Nephron progenitor cell (in vitro differentiated cells): Measurements from ENCODE around the gene PCDHGC3.

Experiments used
- DNase-seq: peaks from one replicate; pipeline ENCODE4 v3.0.0; 2021
- H3K27ac Mint-ChIP-seq: 2 replicates; pipeline ENCODE4 v1.8.0; 2021; ENCODE audit warnings: mild to moderate bottlenecking, moderate library complexity, mixed read lengths
- H3K27me3 Mint-ChIP-seq: 2 replicates; pipeline ENCODE4 v1.8.0; 2021; ENCODE audit warnings: mild to moderate bottlenecking, low read depth, mixed read lengths; ENCODE audit not compliant: poor library complexity
- H3K36me3 Mint-ChIP-seq: 2 replicates; pipeline ENCODE4 v1.8.0; 2021; ENCODE audit warnings: low read depth, mixed read lengths
- H3K4me1 Mint-ChIP-seq: 2 replicates; pipeline ENCODE4 v1.8.0; 2021; ENCODE audit warnings: mixed read lengths
- H3K4me3 Mint-ChIP-seq: 2 replicates; pipeline ENCODE4 v1.8.0; 2021; ENCODE audit warnings: mild to moderate bottlenecking, moderate library complexity, mixed read lengths
- H3K9me3 Mint-ChIP-seq: 2 replicates; pipeline ENCODE4 v1.8.0; 2021; ENCODE audit warnings: mild to moderate bottlenecking, moderate library complexity, mixed read lengths
- TF ChIP-seq, protein P1 (sequence below): fragments of 200-600 bp; sonication (generic); IDR thresholded peaks from 2 replicates; pipeline ENCODE4 v1.5.0; 2021; ENCODE audit warnings: antibody characterized with exemption

Gene PCDHGC3

DNA sequence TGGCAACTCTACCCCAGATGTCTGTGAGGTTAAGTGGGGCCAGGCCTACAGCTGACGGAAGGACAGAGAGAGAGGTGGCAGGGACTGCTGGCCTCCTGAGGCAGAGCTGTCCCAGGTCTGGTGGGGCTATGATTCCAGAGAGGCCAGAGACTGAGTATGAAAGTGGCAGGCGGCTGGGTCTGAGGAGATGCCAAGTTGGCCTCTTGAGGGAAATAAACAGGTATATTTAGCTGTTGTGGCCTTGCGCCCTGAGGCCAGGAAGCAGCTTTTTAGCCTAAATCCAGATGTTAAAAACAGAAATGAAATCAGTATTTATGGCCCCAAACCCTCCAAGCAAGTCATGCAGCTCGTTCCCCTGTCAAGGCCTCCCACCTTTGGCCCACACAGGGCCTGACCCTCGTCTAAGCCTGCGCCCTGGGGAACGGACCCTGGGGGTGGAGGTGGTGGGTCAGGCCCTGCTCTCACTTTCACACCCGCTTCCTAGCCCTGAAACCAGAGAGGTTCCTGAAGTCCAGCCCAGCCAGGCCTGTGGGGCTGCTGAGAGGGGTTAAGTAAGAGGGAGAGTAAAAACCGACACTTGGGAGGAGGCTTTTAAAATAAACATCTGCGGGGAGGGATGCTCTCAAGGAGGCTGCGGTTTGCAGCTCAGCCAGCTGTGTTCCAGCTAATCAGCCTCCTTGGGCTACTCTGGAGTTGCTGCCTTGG lies 31.8 kb downstream of the PCDHGC3 start:
- peak overlapping the region; percentile 100 for H3K27ac Mint-ChIP-seq
- TF ChIP-seq, protein P1, sequence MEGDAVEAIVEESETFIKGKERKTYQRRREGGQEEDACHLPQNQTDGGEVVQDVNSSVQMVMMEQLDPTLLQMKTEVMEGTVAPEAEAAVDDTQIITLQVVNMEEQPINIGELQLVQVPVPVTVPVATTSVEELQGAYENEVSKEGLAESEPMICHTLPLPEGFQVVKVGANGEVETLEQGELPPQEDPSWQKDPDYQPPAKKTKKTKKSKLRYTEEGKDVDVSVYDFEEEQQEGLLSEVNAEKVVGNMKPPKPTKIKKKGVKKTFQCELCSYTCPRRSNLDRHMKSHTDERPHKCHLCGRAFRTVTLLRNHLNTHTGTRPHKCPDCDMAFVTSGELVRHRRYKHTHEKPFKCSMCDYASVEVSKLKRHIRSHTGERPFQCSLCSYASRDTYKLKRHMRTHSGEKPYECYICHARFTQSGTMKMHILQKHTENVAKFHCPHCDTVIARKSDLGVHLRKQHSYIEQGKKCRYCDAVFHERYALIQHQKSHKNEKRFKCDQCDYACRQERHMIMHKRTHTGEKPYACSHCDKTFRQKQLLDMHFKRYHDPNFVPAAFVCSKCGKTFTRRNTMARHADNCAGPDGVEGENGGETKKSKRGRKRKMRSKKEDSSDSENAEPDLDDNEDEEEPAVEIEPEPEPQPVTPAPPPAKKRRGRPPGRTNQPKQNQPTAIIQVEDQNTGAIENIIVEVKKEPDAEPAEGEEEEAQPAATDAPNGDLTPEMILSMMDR: no peak
- H3K27me3 Mint-ChIP-seq: no peaks in the 10 kb centered on the region
- H3K4me3 Mint-ChIP-seq: peak overlapping the region; percentile 73
- peaks cover 52% of the 10 kb centered on the region for H3K36me3 Mint-ChIP-seq
- H3K9me3 Mint-ChIP-seq: no peaks in the 10 kb centered on the region
- DNase-seq: peak; percentile 67
- H3K4me1 Mint-ChIP-seq: peaks cover 88% of the 10 kb centered on the region

DNA sequence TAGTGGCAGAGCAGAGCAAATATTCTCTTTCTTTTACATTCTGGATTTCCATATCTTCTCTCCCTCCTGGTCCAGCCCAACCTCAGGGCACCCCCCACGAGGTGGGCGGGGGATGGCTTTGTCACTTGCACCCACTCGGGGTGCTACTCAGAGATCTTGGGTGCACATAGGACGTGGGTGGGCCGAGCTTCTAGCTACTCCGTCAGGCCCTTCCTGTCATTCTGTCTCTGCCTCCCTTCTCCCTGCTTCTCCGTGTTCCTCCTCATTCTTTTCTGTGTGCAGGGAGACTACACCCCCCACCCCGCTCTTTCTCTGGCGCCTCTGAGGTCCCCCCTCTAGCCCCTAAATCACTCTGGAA lies 32.7 kb downstream of the PCDHGC3 start:
- TF ChIP-seq, protein P1: no peak
- no peaks in the 10 kb centered on the region for H3K27me3 Mint-ChIP-seq
- H3K27ac Mint-ChIP-seq: peak overlapping the region; percentile 100
- peak overlapping the region; percentile 73 for H3K4me3 Mint-ChIP-seq
- DNase-seq: no peak
- H3K9me3 Mint-ChIP-seq: no peaks in the 10 kb centered on the region
- peaks cover 95% of the 10 kb centered on the region for H3K4me1 Mint-ChIP-seq
- H3K36me3 Mint-ChIP-seq: peaks cover 45% of the 10 kb centered on the region

GRCh38 chr5:141508798-141509611 lies 33.2 kb downstream of the PCDHGC3 start:
- H3K9me3 Mint-ChIP-seq: no peaks in the 10 kb centered on the region
- peak overlapping the region; percentile 100 for H3K27ac Mint-ChIP-seq
- no peaks in the 10 kb centered on the region for H3K27me3 Mint-ChIP-seq
- peaks cover 95% of the 10 kb centered on the region for H3K4me1 Mint-ChIP-seq
- peak overlapping the region; percentile 73 for H3K4me3 Mint-ChIP-seq
- H3K36me3 Mint-ChIP-seq: peaks cover 40% of the 10 kb centered on the region
- TF ChIP-seq, protein P1: no peak
- peak; percentile 86 for DNase-seq

DNA sequence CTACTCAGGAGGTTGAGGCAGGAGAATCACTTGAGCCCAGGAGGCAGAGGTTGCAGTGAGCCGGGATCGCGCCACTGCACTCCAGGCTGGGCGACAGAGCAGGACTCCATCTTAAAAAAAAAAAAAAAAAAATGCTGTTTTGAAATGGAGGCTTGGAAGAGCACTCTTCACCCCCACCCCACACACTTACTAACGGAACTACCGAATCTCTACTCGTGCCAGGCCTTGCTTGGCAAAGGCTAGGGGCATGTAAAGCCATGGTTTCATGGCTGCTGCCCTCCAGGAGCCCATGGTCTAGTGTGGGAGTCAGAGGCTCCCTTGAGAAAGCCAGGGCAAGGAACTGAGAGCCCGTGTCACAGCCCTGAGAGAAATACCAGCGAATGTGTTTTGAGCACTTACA lies 34.4 kb downstream of the PCDHGC3 start:
- DNase-seq: no peak
- Mint-ChIP-seq H3K4me3 (peak overlapping the region; percentile 73), H3K27me3 (no peaks in the 10 kb centered on the region), H3K27ac (peak overlapping the region; percentile 100), H3K4me1 (peaks cover 95% of the 10 kb centered on the region), H3K9me3 (no peaks in the 10 kb centered on the region), H3K36me3 (peaks cover 29% of the 10 kb centered on the region)
- TF ChIP-seq, protein P1: no peak

DNA sequence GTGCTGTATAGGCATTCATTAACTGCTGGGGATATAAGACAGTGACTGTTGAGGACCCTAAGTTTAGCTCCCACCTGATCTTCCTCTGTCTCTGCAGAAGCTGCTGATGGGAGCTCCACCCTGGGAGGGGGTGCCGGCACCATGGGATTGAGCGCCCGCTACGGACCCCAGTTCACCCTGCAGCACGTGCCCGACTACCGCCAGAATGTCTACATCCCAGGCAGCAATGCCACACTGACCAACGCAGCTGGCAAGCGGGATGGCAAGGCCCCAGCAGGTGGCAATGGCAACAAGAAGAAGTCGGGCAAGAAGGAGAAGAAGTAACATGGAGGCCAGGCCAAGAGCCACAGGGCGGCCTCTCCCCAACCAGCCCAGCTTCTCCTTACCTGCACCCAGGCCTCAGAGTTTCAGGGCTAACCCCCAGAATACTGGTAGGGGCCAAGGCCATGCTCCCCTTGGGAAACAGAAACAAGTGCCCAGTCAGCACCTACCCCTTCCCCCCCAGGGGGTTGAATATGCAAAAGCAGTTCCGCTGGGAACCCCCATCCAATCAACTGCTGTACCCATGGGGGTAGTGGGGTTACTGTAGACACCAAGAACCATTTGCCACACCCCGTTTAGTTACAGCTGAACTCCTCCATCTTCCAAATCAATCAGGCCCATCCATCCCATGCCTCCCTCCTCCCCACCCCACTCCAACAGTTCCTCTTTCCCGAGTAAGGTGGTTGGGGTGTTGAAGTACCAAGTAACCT lies 35.3 kb downstream of the PCDHGC3 start:
- H3K4me1 Mint-ChIP-seq: peaks cover 95% of the 10 kb centered on the region

More for the DNA sequence above, 35.3 kb downstream of the PCDHGC3 start:
- Mint-ChIP-seq H3K27ac (no peak overlapping the region), H3K36me3 (peaks cover 25% of the 10 kb centered on the region), H3K4me3 (no peak overlapping the region), H3K27me3 (no peaks in the 10 kb centered on the region), H3K9me3 (no peaks in the 10 kb centered on the region)
- no peak for DNase-seq
- TF ChIP-seq, protein P1: no peak
